Nucleus accumbens (tissue), 56 donors: ENCODE results near the gene SMOC2.
A peak's percentile ranks its signal among the peaks of the same experiment; 100 is the strongest.

Experiments used
- DNase-seq, 56 donors: peaks; one replicate each; lab custom pipeline; 2025; lab: John Stamatoyannopoulos, UW

The SMOC2 gene

DNA sequence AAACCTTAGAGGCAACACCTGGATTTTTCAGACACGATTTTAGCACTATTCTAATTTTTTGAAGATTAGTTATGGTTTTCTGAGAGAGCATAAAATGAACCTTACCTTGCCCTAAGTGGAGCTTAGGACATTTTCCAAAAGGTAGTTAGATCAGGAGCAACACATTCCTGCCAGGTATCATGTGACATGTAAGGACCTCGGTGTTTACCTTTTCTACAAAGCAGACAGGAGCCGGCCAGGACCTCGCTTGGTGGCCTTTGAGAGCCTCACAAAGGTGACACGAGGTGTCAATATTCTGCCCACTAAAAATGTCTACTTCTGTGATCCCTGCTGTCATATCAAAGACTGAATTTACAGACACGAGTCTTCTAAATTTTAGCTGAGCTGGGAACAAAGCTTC, 174.9 kb downstream of the SMOC2 start:
- no peak for DNase-seq

DNA sequence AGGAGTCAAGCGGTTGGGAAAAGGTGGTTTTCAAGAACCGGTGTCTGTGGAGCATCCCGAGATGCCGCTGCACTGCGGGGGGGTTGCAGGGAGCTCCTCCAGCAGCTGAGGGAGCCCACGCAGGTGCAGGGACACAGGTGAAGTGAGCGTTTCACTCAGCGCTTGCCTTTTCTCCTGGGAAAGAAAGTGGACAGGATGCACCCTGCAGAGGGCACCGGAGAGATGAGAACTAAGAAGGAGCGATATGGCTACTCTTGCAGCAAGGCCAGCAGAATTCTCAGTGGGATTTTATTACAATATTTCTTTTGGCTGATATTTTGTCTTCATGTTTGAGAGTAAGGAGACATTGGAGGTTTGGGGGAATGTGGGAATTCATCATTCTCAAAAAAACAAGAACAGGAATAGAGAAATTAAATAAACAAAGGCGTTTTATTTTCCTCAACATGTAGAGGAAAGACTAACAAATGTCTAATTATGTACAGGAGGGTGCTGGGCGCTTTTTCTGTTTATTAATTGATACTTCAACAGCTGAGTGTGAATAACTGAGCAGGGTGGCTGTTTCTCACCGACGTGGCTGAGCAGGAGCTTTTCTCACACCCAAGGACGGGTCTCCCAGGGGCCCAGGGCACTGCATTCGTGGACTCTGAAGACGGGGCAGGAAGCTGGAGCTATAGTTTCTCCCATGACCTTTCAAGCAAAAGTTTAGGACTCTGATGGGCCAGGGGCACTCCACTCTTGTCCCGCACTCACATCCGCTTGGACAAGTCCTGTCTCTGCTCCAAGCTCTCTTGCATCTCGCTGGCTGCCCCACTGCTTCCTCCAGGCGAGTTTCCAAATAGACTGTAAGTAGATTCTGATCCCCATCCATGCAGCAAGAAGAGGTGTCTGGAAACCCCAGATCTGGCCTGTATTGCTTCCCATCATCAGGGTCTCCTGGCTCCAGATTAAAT, 176.1 kb downstream of the SMOC2 start:
- peak in 7 of 56 donors; percentile 3 to 30 (median 17) for DNase-seq

DNA sequence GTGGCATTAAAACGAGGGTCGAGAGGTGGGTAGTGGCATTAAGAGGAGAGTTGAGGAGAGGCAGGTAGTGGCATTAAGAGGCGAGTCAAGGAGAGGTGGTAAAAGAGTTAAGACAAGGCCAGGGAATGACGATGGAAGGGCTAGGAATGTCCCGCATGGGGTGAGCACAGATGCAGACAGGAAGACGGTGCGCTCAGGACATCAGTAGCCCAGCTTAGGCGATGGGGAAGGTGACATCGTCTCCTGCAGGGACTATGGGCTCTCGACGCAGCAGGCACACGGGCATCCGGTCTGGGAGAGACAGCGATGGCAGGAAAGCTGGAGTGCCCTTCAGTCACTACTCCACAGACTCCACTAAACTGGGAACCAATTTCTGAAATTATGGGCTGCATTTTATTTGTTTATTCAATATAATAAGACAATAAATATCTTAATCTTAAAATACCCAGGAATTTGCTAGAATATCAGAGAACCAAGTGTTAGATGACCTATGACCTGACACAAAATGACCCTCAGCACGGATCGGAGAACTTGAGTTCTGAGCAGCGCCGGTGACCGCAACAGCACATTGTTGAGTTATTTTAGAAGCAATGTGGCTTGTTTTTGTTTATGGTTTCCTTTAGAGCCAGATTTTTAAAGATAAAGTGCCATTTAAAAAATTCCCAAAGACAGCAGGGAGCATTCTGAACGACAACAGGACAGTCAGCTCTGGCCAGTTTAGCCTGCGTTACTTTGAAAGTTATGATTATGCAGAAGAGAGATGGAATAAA, 177.7 kb downstream of the SMOC2 start:
- DNase-seq: no peak

DNA sequence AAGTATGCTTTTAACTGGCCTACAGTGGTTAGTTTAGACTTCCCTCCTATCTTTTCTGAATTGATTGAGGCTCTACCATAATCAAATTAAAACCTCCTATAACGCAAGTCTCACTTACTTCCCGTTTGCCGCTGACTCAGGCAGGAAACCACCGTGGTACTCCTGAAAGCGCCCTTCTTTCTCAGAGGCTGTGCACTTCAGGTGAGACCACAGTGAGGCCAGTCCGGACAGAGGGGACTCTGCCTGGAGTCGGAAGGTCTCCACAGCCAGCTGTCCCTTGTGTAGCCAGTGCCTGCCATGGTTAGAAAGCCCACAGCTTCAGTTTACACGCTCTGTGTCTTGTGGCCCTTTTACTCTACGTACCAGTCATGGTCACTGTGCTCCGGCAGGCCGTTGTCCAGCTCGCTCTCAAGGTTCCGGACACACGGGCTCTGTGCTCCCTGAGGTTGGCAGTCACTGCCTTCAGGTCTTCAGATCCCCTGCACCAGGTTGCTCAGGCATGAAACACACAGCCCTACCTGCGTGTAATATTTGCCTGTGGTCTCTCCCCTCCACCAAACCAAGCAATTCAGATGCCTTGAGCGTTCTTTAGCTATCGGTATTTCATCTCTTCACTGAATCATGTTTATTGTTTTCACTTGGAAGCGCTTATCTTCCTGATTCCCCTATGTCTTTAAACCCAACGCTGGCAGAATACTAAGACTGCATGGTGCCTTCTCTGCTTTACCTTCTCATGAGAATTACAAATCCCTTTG, 178.8 kb downstream of the SMOC2 start:
- no peak for DNase-seq

DNA sequence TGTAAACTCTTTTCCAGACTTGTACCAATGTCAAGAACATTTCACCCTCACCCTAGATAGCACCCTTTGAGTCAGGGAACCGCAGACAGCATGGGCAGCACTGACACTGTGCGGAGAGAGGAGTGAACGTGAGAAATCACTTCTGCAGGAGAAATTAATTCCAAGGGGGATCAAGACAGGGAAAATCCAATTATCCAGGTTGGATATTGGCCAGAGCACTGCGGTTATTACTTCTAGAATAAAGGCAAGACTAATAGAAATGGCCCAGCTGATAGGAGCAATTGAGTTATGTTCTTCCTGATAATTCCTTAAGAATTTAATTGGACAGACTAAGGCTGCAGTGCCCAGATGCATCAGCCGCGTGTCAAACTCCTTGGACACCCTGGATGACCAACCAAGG, 179.6 kb downstream of the SMOC2 start:
- DNase-seq: no peak

DNA sequence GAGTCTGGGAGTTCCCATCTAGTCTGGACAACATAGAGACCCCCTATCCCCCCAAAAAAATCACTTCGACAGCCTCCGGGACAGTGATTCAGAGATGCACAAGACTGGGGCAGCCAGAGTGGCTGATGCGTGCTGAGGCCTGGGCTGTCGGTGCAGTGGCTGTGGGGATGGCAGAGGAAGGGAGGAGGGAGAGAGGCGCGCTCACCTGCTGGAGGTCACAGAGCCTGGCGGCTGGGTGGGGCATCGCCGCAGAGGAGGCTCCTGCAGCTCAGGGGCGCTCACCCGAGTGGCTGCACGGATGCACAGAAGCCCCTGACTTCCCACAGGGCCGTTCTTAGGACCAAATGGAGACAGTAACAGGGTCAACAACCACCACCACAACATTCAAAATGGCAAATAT, 182.8 kb downstream of the SMOC2 start:
- DNase-seq: no peak

DNA sequence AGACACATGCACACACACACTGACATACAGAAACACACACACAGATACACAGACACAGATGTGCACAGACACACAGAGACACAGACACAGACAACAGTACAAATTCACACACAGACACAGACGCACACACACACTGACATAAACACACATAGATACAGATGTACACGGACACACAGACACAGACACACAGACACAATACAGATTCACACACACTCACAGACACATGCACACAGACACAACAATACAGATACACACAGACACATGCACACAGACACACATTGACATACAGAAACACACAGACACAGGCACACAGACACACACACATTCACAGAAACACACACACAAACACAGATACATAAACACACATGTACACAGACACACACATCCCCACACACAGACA, 183.6 kb downstream of the SMOC2 start:
- no peak for DNase-seq

DNA sequence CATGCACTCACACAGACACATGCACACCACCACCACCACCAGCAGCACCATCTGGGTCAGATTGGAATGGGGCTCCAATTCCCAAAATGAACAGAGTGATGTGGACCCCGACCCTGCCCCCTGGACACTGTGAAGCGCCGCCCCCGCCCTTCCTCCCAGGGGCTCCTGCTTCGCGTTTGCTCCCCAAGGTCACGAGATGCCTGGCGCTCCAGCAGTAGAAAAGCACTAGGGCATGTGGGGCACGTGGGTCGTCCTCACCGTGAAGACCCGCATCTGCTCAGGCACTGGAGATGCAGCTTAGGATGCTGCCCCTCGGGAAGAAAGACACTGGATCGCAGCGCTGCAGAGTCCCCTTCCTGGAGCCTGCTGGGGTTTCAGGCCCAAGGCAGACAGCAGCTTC, 184.0 kb downstream of the SMOC2 start:
- no peak for DNase-seq

DNA sequence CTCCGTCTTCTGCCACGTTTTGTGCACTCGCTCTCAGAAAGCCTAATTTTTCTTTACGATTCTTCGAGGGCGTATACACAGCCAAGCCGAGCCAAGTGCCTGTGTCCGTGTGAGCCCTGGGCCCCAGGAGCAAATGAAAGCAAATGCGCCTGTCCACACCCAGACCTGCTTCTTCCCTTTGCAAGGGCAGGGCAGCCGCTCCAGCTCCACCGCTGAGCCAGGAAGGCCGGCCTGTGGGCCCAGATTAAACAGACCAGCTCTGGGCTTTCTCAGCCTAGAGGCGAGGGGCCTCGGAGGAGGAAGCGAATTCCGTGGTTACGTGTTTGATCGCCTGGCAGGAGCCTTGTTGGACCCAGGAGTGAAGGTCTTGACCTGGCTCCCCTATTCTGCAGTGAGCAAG, 184.6 kb downstream of the SMOC2 start:
- no peak for DNase-seq

DNA sequence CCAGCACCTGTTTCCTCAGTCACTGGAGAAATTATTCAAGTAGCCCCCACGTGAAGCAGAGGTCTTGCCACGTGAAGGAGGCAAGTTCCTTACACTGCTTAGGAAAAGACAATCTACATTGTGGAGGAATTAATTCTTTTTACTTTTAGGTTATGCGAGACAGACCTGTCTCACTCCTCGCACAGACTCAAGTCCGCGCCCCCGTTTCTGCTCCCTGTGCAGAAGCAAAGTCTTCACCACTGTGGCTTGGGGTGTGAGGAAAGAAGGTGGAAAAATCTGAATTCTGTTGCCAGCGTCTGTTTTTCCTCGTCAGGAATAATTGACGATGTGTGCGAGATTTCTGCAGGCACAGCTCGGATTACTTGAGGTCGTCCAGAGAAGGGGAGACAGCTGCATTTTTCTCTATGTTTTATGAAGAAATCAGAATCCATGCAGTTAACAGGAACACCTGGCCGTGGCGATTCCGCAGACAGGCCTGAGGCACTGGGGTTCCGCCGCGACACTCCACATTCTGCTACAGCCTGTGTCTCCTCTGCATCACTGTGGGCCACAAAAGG, 185.1 kb downstream of the SMOC2 start:
- DNase-seq: peak in 10 of 56 donors; percentile 5 to 47 (median 18)

DNA sequence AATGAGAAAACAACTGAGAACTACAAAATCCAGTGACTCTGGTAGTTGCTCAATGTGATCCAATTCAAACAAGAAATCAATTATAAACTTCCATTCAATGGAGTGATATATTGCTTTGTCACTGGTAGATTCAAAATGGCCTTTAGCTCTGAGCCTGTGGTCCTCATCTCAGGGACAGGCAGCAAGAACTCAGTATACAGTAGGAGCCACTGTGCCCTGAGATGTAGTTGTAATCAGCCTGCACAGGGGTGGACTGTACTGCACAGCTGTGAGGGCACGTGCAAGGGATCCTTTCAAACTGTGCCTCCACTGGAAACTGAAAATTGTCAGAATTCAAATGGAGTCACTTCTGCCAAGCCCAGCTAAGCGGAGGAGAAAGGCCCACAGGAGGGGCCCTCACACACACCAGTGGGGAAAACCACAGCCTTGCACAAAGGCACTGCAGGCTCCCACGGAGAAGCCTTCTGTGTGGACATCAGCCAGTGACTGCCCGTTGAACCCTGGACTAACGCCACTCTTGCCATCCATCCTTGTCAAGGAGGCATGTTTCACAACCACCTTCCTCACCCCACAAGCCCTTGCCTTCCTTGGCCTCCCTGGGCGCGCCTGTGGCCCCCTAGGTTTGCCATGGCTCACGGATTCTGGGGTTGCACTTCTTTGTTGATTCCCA, 186.7 kb downstream of the SMOC2 start:
- DNase-seq: no peak

DNA sequence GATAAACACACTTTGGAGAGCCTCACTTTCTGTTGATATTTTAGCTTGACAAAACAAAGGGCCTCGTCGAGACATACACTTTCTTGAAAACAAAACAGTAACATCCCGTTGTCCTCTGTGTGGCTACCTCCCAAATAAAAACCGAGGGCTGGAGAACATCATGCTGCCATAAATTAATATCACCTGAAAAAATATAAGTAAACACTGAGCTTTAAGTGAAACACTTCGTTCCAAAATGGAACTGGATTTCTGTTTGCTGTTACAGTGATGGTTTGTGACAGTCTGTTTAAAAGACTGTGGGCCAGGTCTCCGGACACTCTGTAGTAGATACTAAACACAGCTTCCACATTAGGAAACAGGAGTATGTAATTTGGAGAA, 187.2 kb downstream of the SMOC2 start:
- DNase-seq: no peak

DNA sequence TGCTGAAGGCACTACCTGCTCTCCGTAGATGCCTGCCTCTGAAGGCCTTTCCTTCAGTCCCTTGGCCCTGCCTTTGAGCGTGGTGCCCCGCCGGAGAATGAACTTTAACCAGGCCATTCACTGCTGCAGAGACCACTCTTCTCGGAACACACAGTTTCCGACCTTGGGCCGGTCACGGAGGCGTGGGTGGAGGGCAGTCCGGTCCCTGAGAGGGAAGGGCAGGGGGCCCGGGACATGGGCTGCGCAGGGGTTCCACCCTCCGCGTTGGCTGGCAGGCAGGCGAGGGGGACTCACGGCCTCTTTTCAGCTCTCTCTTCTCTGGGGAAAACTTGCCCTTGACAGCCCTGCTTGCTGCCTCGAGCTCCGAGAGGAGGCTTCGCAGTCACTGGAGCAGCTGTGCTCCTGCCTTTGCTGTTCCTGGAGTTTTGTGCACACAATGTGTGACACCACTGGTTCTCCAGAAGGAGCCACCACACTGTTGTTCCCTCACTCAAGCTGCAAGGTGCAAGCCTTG, 187.8 kb downstream of the SMOC2 start:
- DNase-seq: no peak

DNA sequence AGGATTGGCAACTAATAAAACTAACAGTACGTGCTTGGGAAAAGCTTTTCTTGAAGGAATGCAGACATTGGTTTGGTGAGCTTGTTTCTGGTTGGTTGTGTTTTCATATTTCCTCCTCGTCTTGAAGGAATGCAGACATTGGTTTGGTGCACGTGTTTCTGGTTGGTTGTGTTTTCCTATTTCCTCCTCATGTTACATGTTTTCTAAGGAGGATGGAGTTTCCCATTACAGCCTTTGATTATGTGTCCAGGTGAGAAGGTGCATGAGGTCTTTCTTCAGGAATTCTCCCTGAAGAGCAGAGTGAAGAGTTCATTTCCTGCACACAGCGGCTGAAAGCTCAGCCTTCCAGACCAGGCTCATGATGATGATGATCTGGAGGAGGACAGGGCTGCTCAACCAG, 190.6 kb downstream of the SMOC2 start:
- DNase-seq: no peak

DNA sequence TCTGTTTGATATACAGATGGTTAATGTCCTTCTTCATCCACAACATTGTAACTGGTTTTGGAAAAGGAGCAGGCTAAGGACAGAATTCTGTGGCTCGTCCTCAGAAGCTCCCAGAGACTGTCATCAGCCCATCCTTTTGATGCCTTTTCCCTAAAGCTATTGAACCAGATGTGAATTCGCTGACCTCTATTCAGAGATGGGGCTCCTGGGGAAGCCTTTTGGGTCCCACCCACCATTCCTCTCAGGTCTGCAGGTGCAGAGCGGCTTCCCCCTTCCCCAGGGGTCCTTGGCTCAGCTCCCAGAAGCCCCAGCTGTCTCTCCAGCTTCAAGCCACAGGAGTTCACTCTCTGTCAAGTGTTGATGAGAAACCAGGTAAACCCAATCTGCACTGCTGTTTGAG, 191.7 kb downstream of the SMOC2 start:
- DNase-seq: no peak

DNA sequence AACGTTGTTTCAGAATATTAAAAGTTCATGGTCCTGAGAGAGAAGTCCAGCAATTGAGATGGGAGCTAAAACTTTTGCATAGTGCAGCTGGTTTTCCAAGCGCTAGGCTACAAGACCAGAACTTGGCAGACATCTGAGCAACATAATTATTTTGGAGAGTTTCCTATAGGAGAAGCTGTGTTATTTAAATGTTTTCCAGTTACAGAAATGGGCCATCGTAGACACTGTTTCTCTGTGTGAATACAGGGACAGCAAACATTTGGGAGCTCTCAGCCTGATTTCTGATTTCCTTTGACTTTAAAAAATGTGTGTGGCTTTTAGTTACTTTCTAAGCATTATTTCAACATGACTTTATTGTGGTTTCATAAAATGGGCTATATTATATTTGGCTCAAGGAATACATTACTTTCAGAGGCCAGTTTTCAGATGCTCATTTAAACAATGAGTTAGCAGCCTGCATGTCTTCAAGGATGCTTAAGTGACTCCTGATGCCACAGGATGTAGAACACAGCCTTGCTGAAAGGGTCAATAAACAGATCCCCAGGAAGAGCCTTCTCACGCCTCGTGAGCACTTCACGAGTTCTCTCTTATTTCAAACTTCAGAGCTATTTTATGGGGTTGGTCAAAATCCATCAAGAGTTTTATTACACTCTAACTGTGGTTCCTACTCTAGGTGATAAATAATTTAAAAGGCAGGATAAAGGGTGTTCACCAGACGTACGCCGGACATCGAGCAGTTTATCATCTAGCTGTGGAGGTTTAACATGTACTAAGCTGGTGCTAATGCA, 193.8 kb downstream of the SMOC2 start:
- DNase-seq: no peak

DNA sequence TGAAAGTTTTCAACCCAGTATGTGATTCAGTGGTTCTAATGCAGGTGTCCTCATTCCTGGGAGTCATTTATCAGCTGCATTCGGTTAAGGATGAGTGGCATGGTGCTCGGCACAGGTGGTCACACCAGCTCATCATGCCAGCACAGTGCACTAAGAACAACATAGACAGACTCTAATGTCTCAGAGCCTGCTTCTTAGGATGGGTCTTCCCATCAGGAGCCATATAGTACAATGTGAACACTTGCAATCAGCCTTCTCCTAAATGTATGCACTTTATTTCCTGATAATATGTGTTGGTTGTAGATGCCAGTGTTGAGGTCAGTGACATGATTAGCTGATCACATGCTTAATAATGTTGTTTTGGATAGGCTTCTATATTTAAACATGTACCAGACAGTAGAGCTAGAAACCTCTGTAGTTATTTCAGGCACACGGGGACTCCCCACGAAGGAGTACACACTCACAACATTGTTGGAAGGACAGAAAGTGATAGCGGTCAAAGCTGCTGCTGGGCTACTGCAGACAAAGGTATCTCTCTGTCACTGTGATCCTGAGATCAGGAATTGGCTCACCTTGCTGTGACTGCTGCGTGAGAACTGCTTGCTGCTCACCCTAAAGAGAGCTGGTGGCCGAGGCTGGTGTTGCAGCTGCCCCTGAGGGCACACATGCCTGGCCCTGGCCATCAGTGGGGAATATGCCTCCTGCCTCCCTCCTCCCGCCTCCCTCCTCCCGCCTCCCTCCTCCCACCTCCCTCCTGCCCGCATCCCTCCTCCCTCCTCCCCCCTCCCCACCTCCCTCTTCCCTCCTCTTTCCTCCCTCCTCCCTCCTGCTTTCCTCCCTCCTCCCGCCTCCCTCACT, 195.4 kb downstream of the SMOC2 start:
- DNase-seq: no peak

DNA sequence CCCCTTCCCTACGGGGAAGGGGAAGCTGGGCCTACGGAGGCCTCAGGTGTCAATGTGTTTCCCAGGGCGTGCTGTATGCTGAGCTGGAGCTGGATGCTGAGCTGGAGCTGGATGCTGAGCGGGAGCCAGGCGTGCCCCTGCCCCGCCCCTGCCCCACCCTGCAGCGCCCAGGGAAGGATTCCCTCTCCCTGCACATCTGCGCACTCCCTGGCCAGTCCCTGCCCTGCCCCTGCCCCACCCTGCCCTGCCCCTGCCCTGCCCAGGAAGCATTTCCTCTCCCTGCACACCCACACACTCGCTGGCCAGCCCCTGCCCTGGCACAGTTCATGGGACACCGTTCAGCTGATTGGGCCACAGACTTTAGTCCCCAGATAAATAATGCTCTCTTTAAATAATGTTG, 196.8 kb downstream of the SMOC2 start:
- no peak for DNase-seq
